H4 (cell line): ENCODE data around the gene KIF3B. TPM values are rescaled to one million over a fixed set of nuclear protein-coding genes. Genes with fewer than 3 reads are reported as not detected.
"Not testable (repeated sequence)": the region's sequence is repeated elsewhere in the genome, so short reads cannot be mapped to it uniquely, and the experiment has no call there.

Experiments
- DNase-seq: peaks from one replicate; pipeline ENCODE4 v3.0.0-alpha.2; 2015; ENCODE audit warnings: low spot score
- total RNA-seq: library from RNA; depleted of rRNA; stranded (reverse); fragments of >200 nt; shearing (Covaris generic); gene quantifications from 2 replicates; pipeline ENCODE4 v1.2.3, GENCODE V29; 2014

The KIF3B gene
- total RNA-seq, 1 experiment from 2014 or later: 15.0 TPM

DNA sequence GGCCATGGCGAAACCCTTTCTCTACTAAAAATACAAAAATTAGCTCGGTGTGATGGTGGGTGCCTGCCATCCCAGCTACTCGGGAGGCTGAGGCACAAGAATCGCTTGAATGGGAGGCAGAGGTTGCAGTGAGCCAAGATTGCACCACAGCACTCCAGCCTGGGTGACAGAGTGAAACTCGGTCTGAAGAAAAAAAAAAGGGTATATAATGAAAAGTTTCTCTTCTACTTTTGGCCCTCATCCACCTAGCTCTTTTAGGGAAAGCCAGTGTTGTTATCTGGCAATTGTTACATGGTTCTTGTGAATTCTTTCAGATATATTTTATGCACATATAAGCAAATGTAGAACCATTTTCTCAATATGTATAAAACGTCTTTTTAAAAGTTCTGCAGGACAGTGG, 19.0 kb downstream of the KIF3B start:
- DNase-seq: no peak

DNA sequence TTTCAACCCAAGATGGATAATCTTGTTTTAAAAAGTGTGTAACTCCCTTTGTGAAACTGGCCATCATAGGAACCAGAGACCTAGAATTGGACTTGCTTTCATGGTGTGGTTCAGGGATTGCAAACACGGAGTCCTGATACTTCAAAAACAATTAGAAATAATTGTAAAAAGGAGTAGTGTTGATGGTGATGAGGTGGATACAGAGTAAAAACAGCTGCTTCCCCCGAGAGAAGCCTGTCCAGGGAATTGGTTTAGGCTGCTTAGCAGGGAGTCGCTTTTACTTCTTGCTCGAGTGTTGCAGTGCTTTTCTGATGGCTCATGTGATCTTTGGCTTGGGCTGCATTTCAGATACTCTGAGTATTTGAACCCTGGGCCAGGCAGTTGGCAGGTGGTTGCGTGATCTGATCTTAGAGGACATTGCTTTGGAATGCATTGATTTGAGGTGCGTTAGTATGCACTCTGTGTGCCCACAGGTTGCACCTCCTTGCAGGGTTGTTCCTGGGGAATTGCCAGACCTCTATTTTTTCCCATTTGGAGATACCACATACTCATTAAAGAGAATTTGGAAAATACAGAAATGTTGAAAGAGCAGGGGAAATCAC, 19.5 kb downstream of the KIF3B start:
- no peak for DNase-seq

DNA sequence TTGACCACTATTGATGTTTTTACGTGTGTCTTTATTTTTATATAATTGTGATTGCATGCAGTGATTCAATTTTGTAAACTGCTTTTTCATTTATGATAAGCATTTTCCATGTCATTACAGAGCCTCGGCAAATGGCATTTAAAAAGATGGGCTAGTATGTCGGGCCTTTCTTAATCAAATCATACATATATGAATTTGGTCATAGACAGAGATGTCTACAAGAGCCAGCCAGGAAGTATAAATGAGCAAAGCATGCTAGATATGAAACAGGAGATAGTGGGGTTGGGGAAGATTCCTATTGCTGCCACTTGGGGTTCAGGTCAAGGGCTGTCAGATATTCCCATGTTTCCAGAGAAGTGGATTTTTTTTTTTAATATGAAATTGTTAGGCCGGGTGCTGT, 20.0 kb downstream of the KIF3B start:
- DNase-seq: no peak

DNA sequence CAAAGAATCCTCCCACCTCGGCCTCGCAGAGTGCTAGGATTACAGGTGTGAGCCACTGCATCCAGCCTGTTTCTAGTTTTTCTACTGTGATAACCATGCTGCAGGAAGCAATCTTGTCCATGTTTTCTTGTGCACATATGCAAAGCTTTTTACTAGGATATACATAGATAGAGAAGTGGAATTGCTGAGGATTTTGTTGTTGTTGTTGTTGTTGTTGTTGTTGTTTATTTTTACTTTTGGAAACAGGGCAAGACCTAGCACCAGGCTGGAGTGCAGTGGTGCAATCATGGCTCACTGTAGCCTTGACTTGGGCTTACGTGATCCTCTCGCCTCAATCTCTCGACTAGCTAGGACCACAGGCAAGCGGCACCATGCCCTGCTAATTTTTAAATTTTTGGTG, 23.2 kb downstream of the KIF3B start:
- DNase-seq: no peak

DNA sequence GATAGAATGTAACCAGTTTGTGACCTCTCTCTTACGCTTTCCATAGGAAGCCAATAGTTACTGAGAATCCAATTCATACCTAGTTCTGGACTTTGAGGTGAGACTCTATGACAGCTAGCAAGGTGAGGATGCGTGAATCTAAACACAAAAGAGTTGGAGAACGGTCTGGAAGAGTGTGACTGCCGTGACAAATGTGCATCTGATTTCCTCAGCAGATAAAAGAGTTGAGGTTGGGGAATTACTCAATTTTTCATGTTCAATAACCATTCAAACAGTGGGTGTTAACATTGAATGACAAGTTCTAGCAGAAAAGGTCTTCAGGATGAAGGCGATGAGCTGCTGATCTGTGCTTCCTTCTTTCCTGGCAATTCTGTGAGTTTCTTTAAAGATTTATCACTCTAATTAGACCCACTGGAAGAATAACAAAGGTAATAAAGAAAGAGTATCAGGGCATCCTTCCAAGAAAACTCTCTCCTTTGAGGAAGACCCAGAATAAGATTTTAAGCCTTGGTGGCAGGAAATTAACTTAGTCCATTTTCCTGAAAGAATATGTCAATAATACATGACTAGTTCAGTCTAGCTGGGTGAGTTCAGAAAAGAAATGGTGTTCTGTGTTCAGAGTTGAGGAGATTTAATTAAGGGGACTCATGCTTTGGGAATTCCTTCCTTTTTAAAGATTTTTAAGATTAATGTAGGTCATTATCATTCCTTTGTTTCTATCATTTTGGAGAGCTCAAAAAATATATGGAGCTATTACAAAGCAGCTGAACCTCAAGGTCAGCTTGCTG, 24.5 kb downstream of the KIF3B start:
- DNase-seq: no peak

DNA sequence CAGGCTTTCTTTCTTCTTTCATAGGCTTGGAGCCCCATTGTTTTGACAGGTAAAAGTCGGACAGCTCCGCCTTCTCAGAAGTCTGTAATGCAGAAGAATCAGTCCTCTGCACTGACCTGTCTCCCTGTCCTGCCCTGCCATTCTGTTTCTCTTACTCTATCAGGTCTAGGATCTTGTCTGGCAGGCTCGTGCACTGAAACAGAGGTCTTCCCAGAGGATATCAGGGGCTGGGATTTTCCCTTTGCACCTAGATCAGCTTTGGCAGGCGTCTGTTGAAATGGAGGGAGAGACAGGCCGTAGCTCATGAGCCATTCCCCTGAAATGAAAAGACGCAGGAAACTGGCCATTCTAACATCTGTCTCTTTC, 25.0 kb downstream of the KIF3B start:
- no peak for DNase-seq

DNA sequence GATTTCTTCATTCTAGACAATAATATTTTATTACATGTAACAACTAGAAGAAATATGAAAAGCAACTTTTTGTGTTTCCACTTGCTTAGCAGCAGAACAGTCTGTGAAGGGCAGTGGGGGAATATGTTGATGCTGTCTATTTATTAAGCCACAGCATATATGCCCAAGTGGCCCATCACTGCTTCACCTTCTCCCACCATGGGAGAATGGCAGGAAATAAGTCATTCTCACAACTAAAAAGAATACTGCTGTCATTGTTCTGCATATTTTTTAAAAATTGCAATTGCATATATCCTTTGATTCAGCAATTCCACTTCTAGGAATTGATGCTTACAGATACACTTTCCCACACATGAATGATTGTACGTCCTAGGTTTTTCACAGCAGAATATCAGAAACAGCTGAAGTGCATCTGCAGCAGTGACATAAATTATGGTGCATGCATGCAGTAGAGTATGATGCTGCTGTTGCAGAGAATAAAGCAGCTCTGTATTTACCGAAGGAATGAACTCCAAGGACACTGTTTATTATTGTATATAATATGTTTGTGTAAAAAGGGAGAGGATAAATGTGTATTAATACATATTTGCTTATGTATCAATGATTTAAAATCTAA, 26.8 kb downstream of the KIF3B start:
- DNase-seq: no peak

DNA sequence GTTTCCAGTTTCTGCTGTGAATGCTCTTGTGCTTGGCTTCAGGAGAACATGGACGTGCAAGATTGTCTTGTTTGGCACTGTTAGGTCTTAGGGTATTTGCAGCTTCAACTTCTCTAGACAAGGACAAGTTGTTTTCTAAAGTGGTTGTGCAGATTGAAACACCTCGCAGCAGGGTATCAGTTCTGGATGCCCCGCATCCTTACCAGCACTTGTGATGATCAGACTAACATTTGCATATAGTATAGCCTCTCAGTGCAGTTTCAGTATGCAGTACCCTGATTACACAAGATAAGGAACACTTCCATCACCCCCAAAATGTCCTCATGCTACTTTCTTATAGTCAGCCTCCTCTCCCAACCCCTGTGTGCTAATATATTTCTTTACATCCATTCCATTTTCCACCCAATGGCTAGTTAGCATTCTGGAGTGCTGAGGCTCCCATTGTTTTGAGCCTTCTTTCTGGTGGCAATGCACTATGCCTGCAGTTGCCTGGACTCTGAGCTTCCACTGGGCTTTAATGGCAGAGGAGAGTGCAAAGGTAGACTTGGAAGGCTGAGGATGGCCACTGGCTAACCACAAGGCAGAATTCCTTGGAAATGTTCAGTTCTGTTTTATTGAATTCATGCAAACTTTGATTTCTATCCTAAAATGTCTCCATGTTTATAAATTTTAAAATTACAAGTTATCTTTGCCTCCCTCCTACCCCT, 35.4 kb downstream of the KIF3B start:
- no peak for DNase-seq

DNA sequence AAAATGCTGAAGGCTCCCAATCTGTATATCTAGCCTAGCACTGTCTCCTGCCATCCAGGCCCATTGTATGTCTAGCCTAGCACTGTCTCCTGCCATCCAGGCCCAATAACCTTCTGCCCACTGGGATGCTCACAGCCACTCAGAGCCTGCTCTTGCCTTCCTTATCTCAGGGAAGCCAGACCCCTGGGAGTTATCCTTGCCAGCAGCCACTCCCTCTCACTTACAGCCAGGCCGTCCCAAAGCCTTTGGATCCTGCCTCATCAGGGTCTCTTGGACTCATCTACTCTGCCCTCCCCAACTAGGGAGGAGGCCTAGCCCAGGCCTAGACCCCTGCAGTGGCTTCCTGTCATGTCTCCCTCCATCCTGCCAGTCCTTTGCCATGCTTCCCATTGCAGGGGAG, 37.3 kb downstream of the KIF3B start:
- DNase-seq: no peak

DNA sequence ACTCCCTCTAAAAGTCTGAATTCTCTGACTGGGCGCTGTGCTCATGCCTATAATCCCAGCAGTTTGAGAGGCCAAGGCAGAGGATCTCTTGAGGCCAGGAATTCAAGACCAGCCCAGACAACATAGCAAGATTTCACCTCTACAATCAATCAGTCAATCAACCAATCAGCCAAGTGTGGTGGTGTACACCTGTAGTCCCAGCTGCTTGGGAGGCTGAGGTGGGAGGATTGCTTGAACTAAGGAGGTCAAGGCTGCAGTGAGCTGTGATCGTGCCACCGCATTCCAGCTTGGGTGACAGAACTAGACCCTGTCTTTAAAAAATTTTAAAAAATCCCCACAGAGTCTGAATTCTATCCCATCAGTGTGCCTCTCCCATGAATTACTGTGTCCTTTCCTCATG, 37.9 kb downstream of the KIF3B start:
- no peak for DNase-seq

DNA sequence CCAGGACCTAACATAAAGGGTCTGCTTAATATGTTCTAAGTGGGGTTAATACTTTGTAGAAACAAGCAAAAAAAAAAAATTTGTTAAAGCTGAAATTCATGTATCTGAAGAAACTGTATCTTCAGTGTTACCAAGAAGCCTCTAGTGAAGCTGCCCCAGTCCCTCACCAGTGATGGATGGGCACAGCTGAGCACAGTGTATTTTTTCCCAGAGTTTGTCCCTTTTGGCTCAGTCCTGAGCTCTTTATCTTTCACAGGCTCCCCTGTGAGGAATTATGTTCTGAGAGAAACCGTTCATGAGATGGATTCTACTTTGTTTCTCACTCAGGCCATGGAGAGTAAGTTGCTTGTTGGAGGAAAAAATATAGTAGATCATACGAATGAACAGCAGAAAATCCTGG, 38.4 kb downstream of the KIF3B start:
- no peak for DNase-seq

DNA sequence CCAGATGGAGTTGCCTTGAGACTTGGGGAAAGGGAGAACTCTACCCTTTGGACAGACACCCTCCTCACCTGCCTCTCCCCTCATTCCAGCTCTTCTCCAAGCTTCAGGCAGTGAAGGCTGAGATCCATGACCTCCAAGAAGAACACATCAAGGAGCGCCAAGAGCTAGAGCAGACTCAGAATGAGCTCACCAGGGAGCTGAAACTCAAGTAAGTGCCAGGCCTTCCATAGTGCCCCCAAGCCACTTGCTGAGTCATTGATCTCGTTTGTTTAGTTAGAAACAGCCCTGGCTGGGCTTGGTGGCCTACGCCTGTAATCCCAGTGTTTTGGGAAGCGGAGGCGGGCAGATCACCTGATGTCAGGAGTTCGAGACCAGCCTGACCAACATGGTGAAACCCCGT, 39.2 kb downstream of the KIF3B start:
- DNase-seq: peak; percentile 35

DNA sequence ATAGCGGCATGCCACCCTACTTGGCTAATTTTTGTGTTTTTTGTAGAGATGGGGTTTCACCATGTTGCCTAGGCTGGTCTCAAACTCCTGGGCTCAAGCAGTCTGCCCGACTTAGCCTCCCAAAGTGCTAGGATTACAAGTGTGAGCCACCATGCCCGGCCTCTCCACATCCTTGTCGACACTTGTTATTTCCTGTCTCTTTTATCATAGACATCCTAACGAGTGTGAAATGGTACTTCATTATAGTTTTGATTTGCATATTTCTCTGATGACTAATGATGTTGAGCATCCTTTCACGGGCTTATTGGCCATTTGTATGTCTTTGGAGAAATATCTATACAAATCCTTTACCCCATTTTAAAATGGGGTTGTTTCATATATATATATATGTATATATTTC, 41.6 kb downstream of the KIF3B start:
- DNase-seq: no peak

DNA sequence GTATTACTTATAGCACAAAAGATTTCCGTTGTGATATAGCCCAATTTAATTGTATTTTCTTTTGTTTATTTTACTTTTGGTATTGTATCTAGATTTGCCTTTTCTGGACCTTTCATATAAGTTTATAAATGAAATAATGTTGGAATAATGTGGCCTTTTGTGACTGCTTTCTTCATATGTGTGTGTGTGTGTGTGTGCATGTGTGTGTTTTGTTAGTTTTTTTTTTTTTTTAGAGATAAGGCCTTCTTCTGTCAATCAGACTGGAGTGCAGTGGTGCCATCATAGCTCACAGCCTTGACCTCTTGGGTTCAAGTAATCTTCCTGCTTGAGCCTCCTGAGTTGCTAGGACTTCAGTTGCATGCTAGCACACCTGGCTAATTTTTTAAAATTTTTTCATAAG, 42.9 kb downstream of the KIF3B start:
- DNase-seq: no peak

DNA sequence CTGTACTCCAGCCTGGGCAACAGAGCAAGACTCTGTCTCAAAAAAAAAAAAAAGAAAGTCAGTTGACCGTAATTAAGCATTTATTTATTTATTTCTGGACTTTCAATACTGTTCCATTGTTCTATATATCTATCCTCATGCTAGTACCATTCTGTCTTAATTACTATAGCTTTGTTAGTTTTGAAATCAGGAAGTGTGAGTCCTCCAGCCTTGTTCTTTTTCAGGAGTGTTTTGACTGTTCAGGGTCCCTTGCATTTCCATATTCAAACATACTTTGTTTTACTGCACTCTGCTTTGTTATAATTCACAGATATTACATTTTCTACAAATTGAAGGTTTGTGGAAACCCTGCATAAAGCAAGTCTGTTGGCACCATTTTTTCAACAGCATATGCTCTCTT, 43.9 kb downstream of the KIF3B start:
- DNase-seq: no peak

DNA sequence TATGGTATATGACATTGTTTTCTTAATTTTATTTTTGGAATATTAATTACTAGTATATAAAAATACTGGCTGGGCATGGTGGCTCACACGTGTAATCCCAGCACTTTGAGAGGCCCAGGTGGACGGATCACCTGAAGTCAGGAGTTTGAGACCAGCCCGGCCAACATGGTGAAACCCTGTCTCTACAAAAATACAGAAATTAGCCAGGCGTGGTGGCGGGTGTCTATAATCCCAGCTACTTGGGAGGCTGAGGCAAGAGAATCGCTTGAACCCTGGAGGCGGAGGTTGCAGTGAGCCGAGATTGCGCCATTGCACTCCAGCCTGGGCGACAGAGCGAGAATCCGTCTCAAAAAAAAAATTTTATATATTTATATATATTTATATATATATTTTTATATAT, 44.8 kb downstream of the KIF3B start:
- not testable (repeated sequence) for DNase-seq

DNA sequence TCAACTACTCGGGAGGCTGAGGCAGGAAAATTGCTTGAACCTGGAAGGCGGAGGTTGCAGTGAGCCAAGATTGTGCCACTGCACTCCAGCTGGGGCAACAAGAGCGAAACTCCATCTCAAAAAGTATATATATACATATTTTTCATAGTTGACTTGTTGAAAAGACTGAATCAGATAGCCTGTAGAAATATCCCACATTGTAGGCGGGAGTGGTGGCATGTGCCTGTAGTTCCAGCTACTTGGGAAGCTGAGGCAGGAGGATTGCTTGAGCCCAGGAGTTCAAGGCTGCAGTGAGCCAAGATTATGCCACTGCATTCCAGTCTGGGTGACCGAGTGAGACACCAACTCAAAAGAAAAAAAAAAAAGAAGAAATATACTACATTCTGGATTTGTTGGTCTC, 46.3 kb downstream of the KIF3B start:
- not testable (repeated sequence) for DNase-seq

DNA sequence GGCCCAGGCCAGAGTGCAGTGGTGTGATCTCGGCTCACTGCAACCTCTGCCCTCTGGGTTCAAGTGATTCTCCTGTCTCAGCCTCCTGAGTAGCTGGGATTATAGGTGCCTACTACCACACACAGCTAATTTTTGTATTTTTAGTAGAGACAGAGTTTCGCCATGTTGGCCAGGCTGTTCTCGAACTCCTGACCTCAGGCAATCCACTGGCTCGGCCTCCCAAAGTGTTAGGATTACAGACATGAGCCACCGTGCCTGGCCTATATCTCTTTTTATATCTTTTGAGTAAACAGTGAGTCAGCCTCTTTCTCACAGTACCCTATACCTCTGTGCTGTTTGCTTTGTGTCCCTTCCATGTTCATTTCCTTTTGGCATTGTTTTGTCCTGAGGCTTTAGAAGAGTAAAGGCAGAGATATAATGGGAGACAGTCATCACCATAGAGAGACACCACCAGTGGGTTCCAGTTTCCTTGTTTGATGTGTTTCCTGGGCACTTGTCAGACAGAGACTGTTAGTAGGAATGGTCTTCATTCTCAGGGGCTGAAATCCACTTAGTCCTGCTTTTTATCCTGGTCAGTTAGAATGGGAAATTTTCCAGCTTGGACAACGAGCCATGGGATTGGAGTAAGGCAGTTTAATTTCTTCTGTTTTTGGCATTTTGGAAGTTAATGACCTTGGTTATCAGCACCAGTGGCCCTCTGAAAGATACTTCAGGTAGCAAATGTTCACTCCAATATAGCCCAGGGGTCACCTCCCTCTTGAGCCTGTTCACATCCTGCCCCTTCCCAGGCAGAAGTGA, 48.5 kb downstream of the KIF3B start:
- peak; percentile 72 for DNase-seq

DNA sequence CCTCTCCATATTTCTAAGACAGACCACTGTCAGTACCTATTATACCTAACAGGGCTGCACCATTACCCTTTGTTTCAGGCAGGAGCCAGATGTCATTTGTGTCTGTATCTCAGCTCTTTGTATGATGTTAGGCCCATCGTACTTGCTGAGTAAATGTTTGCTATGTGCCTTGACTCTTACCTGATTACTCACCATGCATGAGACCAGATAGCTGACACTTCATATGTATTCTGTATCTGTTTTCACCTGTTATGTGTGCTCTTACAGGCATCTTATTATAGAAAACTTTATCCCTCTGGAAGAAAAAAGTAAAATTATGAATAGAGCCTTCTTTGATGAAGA, 49.0 kb downstream of the KIF3B start:
- no peak for DNase-seq

DNA sequence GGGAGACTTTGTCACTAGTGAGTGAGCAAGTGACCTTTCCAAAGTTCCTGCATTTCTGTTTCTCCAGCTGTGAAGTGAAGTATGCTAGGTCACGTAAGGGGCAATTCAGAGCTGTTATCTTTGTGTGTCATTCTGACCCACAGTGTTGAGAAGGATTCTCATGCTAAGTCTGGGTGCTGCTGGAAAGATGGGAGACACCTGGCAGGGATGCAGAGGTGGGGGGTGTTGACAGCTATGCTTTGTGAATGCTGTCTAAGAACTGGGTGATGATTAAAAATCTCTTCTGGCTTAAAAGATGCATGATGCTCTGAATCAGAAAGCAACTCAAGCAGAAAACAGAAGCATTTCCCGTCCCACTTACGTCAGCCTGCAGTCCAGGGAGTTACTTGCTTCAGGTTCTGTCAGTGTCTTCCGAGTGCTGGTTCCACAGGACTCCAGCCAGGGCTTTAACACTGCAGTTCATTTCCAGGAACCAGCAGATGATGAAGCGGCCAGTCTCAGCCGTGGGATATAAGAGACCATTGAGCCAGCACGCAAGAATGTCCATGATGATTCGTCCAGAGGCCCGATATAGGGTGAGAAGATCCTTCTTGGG, 49.7 kb downstream of the KIF3B start:
- no peak for DNase-seq

DNA sequence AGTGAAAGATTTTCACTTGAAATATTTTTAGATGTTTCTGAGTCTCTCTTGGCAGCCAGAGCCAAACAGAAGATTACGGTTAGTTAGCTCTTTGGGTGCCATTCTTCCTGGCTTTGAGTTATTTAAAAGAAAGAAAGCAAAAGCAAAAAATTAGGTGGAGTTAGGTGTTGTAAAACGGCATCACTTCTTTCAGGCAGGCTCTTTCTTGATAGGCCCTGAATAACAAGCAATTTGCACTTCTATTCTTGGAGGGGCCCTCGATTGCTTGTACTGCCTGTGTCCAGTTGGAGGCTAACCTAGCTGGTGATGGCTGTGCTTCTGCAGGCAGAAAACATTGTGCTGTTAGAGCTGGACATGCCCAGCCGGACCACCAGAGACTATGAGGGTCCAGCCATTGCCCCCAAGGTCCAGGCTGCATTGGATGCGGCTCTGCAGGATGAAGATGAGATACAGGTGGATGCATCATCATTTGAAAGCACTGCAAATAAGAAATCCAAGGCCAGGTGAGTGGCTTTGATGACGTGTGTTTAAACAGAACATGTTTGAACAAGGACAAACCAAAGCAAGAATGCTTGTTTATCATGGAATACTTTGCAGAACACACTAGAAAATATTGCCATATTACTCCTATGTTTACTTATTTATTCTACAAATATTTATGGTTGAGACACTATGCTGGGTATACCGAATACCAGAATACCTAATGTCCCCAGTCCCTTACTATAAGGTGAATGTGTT, 52.5 kb downstream of the KIF3B start:
- no peak for DNase-seq
